ENCODE measurements around the gene LY6G6F. TPM values are rescaled to one million over a fixed set of nuclear protein-coding genes. Genes with fewer than 3 reads are reported as not detected.

LY6G6F gene
- not detected in 2 replicates for total RNA-seq
- long read RNA-seq = 0 reads

GRCh38 chr6:31706599-31706998 is at the start of gene LY6G6F:
Gene LY6G6F (plus strand): TSS chr6:31706866. CDS start chr6:31706907, 41 bp downstream.
- Mint-ChIP-seq H3K4me1 (ENCODE audit: unreplicated experiment) (peaks cover 11% of the 10 kb centered on the region), H3K27me3 (ENCODE audit: unreplicated experiment) (no peaks in the 10 kb centered on the region), H3K4me3 (ENCODE audit: unreplicated experiment) (no peak within 1 kb of the TSS), H3K36me3 (ENCODE audit: unreplicated experiment) (no peaks in the 10 kb centered on the region), H3K9me3 (ENCODE audit: unreplicated experiment) (no peaks in the 10 kb centered on the region), H3K27ac (ENCODE audit: unreplicated experiment) (no peak within 1 kb of the TSS)
- no peak for TF ChIP-seq CTCF (IDR thresholded peaks at IDR 0.05)
- DNase-seq (ENCODE audit: extremely low spot score, unreplicated experiment) = no peak

GRCh38 chr6:31657406-31658157 is 49.1 kb upstream of the LY6G6F start:
- Mint-ChIP-seq H3K4me3 (ENCODE audit: unreplicated experiment) (peak overlapping the region; percentile 26), H3K27ac (ENCODE audit: unreplicated experiment) (no peak overlapping the region), H3K36me3 (ENCODE audit: unreplicated experiment) (peaks cover 7% of the 10 kb centered on the region)

GRCh38 chr6:31658158-31658688 is 48.4 kb upstream of the LY6G6F start:
- H3K36me3 Mint-ChIP-seq (ENCODE audit: unreplicated experiment) = peaks cover 9% of the 10 kb centered on the region
- H3K27me3 Mint-ChIP-seq (ENCODE audit: unreplicated experiment) = no peaks in the 10 kb centered on the region
- H3K9me3 Mint-ChIP-seq (ENCODE audit: unreplicated experiment) = no peaks in the 10 kb centered on the region
- no peak for TF ChIP-seq CTCF (IDR thresholded peaks at IDR 0.05)
- H3K4me1 Mint-ChIP-seq (ENCODE audit: unreplicated experiment) = peaks cover 44% of the 10 kb centered on the region
- H3K27ac Mint-ChIP-seq (ENCODE audit: unreplicated experiment) = no peak overlapping the region
- no peak for DNase-seq (ENCODE audit: extremely low spot score, unreplicated experiment)
- H3K4me3 Mint-ChIP-seq (ENCODE audit: unreplicated experiment) = no peak overlapping the region

More at GRCh38 chr6:31657406-31658157, 49.1 kb upstream of the LY6G6F start:
- H3K9me3 Mint-ChIP-seq (ENCODE audit: unreplicated experiment) = no peaks in the 10 kb centered on the region
- no peak for TF ChIP-seq CTCF (IDR thresholded peaks at IDR 0.05)
- peaks cover 45% of the 10 kb centered on the region for H3K4me1 Mint-ChIP-seq (ENCODE audit: unreplicated experiment)
- no peak for DNase-seq (ENCODE audit: extremely low spot score, unreplicated experiment)
- no peaks in the 10 kb centered on the region for H3K27me3 Mint-ChIP-seq (ENCODE audit: unreplicated experiment)

GRCh38 chr6:31658983-31659648 is 47.5 kb upstream of the LY6G6F start:
- peaks cover 48% of the 10 kb centered on the region for H3K4me1 Mint-ChIP-seq (ENCODE audit: unreplicated experiment)
- peak overlapping the region; percentile 84 for H3K27ac Mint-ChIP-seq (ENCODE audit: unreplicated experiment)
- peak overlapping the region; percentile 82 for H3K4me3 Mint-ChIP-seq (ENCODE audit: unreplicated experiment)
- no peak for DNase-seq (ENCODE audit: extremely low spot score, unreplicated experiment)
- peaks cover 13% of the 10 kb centered on the region for H3K36me3 Mint-ChIP-seq (ENCODE audit: unreplicated experiment)
- H3K27me3 Mint-ChIP-seq (ENCODE audit: unreplicated experiment) = no peaks in the 10 kb centered on the region
- no peaks in the 10 kb centered on the region for H3K9me3 Mint-ChIP-seq (ENCODE audit: unreplicated experiment)
- TF ChIP-seq CTCF (IDR thresholded peaks at IDR 0.05) = no peak
